Right atrium auricular region (tissue), 2 donors: ENCODE data around the gene SPDYE4. TPM values are rescaled to one million over a fixed set of nuclear protein-coding genes. Genes with fewer than 3 reads are reported as not detected.
A peak's percentile ranks its signal among the peaks of the same experiment; 100 is the strongest.

Source experiments
- DNase-seq: peaks from one replicate; pipeline ENCODE4 v3.0.0-alpha.2; 2019; ENCODE audit warnings: low spot score
- H3K27ac ChIP-seq, 2 donors: fragments of 200-600 bp; sonication (generic); 1 replicate in 1 of 2; 2 replicates in 1 of 2; pipeline ENCODE4 v1.5.1; 2016 to 2019
- H3K27me3 ChIP-seq, 2 donors: fragments of 200-600 bp; sonication (generic); one replicate each; pipeline versions ENCODE4 v1.5.1 to v1.6.0; 2017 to 2019
- H3K36me3 ChIP-seq: fragments of 200-600 bp; sonication (generic); one replicate; pipeline ENCODE4 v1.5.1; 2016
- H3K4me1 ChIP-seq, 2 donors: fragments of 200-600 bp; sonication (generic); one replicate each; pipeline versions ENCODE4 v1.5.1 to v1.6.0; 2017 to 2019
- H3K4me3 ChIP-seq, 2 donors: fragments of 200-600 bp; sonication (generic); 1 replicate in 1 of 2; 2 replicates in 1 of 2; pipeline ENCODE4 v1.5.1; 2017 to 2019; ENCODE audit warnings: mild to moderate bottlenecking in 1 of 2, moderate library complexity in 1 of 2
- H3K9me3 ChIP-seq, 2 donors: fragments of 200-600 bp; sonication (generic); one replicate each; pipeline ENCODE4 v1.5.1; 2019
- CTCF ChIP-seq, 2 donors: fragments of 200-600 bp; sonication (generic); IDR thresholded peaks; one replicate each; pipeline ENCODE4 v1.5.1; 2019; ENCODE audit warnings: antibody characterized with exemption in 2 of 2
- total RNA-seq, 2 donors: library from RNA; depleted of rRNA; stranded (reverse); fragments of >200 nt; gene quantifications; one replicate each; pipeline ENCODE4 v1.1.0, GENCODE V29; 2016

Gene SPDYE4
- total RNA-seq, 2 donors from 2014 or later = not detected

GRCh38 chr17:8747742-8748141, 10.6 kb downstream of the SPDYE4 start:
- no peak for DNase-seq
- Histone ChIP-seq H3K9me3 (no peaks in the 10 kb centered on the region), H3K4me1 (peaks cover 0 to 14% of the 10 kb centered on the region in 2 donors), H3K36me3 (no peaks in the 10 kb centered on the region), H3K27ac (no peak overlapping the region), H3K4me3 (no peak overlapping the region), H3K27me3 (no peaks in the 10 kb centered on the region)
- TF ChIP-seq CTCF (IDR thresholded peaks at IDR 0.05) = no peak

- Histone ChIP-seq H3K36me3 (no peaks in the 10 kb centered on the region), H3K27ac (peak overlapping the region in 1 of 2 donors; percentile 56), H3K4me1 (peaks cover 0 to 14% of the 10 kb centered on the region in 2 donors), H3K9me3 (no peaks in the 10 kb centered on the region), H3K27me3 (no peaks in the 10 kb centered on the region), H3K4me3 (peak overlapping the region; percentile 57 to 71)
- TF ChIP-seq CTCF (IDR thresholded peaks at IDR 0.05) = no peak
- DNase-seq = no peak
Measured at GRCh38 chr17:8746501-8747236, 11.7 kb downstream of the SPDYE4 start.

GRCh38 chr17:8745586-8746500, 12.5 kb downstream of the SPDYE4 start:
- no peaks in the 10 kb centered on the region for H3K27me3 ChIP-seq
- peak overlapping the region; percentile 57 to 71 for H3K4me3 ChIP-seq
- H3K27ac ChIP-seq = peak overlapping the region; percentile 45 to 56
- no peaks in the 10 kb centered on the region for H3K36me3 ChIP-seq
- peak; percentile 70 for DNase-seq
- H3K9me3 ChIP-seq = no peaks in the 10 kb centered on the region
- H3K4me1 ChIP-seq = peaks cover 0 to 14% of the 10 kb centered on the region in 2 donors
- TF ChIP-seq CTCF (IDR thresholded peaks at IDR 0.05) = peak; percentile 96 to 100

DNA sequence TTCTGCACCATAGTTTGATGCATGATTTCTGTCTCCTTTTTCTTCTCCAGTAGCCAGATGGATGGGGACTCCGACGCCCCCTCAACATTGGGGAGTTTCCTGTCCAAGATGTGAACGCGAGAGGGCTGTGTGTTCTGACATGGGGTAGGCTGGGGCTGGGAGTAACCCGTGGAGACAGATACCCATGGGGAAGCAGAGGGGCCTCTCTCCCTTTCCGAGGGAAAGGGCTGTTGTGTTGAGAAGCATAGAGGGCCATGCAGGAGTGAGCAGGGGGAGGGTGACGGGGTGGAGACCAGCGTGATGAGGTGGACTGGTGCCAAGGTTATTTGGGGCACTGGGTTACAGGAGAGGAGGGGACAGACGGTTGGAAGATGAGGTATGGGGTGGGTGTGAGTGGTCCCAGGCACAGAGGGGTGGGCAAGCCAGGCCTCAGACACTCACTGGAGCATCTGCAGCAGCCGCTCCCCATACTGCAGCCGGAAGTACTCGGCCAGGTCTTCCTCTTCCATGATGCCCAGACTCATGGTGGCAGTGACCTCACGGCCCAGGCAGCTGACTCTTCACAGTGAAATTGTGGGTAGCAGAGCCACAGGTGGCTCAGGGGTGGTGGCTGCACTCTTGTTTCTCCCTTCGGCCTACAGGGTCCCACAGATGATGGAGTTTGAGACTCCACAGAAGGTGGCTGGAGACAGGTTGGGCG, 14.1 kb downstream of the SPDYE4 start:
- DNase-seq = no peak
- Histone ChIP-seq H3K27ac (no peak overlapping the region), H3K4me1 (peaks cover 0 to 14% of the 10 kb centered on the region in 2 donors), H3K9me3 (no peaks in the 10 kb centered on the region), H3K36me3 (no peaks in the 10 kb centered on the region), H3K4me3 (no peak overlapping the region), H3K27me3 (no peaks in the 10 kb centered on the region)
- TF ChIP-seq CTCF (IDR thresholded peaks at IDR 0.05) = no peak

DNA sequence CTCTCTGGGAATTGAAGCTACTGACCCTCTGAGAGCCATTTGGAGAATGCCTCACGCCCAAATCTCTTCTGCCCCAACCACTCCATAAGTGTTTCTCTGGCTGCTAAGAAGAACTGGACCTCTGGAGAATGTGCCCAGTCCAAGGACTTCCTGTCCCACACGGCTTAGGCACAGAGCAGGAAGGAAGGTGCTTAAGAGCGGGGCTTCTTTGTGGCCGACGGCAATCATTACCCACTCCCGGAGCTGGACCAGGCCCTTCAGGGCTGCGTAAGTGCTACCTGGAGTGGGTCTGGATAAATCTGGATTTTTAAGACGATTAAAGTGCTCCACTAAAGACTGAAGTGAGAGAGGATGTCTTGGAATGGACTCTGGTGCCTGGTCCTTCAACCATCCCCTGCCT, 15.5 kb downstream of the SPDYE4 start:
- no peak for DNase-seq
- no peak overlapping the region for H3K27ac ChIP-seq
- no peaks in the 10 kb centered on the region for H3K27me3 ChIP-seq
- H3K9me3 ChIP-seq = no peaks in the 10 kb centered on the region
- H3K36me3 ChIP-seq = no peaks in the 10 kb centered on the region
- H3K4me1 ChIP-seq = peaks cover 0 to 14% of the 10 kb centered on the region in 2 donors
- TF ChIP-seq CTCF (IDR thresholded peaks at IDR 0.05) = no peak
- H3K4me3 ChIP-seq = no peak overlapping the region
